Hematopoietic multipotent progenitor cell treated with erythropoietin and hydrocortisone succinate and interleukin-3 and kit ligand, for 8 days (in vitro differentiated cells): ENCODE measurements around the gene KLHL30.
"Not testable (repeated sequence)": the region's sequence is repeated elsewhere in the genome, so short reads cannot be mapped to it uniquely, and the experiment has no call there.

Source experiments
- DNase-seq: peaks from one replicate; pipeline ENCODE4 v3.0.0-alpha.2; 2015

The KLHL30 gene

GRCh38 chr2:238163481-238164198 lies 25.2 kb downstream of the KLHL30 start:
- DNase-seq: no peak

DNA sequence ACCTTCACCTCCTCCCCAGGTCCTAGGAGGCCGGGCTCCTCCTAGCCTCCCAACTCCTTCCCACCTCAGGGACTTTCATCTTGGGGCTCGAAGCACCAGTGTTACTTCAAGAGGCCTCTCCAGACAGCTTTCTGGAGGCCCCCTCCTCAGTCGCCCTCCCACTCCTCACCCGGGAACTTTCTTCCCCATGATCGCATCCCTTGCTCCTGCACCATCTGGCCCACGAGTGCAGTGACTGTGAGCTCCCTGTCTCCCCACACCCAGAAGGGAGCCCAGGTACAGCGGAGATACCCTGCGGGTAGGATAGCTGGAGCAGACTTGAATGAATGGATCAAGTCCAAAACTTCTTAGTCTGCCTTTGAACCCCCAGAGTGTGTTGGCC lies 26.4 kb downstream of the KLHL30 start:
- no peak for DNase-seq

- no peak for DNase-seq
Measured at GRCh38 chr2:238165288-238165921, 26.9 kb downstream of the KLHL30 start.

GRCh38 chr2:238166391-238167343 lies 28.2 kb downstream of the KLHL30 start:
- peak; percentile 39 for DNase-seq

DNA sequence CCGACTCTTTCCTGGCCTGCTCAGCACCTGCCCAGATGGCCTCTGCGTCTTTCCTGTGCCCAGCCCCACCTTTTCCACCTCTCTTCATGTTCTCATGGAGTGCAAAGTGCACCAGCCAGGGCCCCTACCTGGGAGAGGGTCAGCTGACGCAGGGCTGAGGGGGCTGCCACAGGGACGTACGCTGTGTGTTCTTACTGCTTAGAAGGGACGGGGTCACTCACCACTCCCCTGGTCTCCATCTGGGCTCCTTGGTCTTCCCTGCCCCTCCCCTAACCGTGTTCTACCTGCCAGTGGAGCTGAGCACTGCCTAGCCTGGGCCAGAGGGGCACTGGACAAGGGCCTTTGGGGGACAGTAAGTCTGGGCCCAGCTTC lies 28.9 kb downstream of the KLHL30 start:
- no peak for DNase-seq

- peak; percentile 81 for DNase-seq
Measured at GRCh38 chr2:238167761-238168160, 29.3 kb downstream of the KLHL30 start.

GRCh38 chr2:238168196-238169047 lies 30.0 kb downstream of the KLHL30 start:
- DNase-seq: peak; percentile 99

GRCh38 chr2:238169048-238169707 lies 30.7 kb downstream of the KLHL30 start:
- peak; percentile 92 for DNase-seq

GRCh38 chr2:238169708-238170251 lies 31.3 kb downstream of the KLHL30 start:
- DNase-seq: no peak

DNA sequence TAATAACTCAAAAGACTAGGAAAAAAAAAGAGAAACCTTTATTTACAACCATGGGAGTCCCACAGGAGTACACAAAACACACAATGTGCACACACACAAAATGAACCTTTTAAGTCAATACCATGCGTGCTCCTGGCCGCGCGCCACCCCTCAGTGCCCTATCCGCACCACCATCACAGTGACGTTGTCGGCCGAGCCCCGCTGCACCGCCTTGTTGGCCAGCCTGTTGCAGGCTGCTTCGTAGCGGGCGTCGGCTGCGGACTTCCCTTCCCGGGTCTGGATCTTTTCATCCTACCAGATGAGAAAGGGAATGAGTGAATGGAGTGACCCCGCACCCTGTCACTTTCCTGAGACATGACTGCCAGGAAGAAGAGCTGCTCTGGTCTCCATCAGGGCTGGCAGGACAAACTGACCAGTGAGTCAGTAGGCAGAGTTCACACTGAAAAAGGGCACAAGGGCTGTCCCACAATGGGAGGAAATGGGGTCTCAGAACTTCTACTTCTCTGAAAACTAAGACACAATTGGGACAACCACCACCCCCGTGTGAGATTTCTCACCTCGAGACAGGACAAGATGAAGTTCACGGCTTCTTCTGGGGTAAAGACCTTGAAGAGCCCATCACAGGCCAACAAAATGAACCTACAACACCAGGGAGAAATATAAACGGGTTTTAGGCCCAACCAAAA lies 32.1 kb downstream of the KLHL30 start:
- DNase-seq: peak; percentile 46

GRCh38 chr2:238171072-238171431 lies 32.6 kb downstream of the KLHL30 start:
- DNase-seq: not testable (repeated sequence)

GRCh38 chr2:238171575-238172187 lies 33.2 kb downstream of the KLHL30 start:
- no peak for DNase-seq

- DNase-seq: no peak
Measured at GRCh38 chr2:238172439-238172838, 34.0 kb downstream of the KLHL30 start.

- no peak for DNase-seq
Measured at GRCh38 chr2:238173692-238174091, 35.2 kb downstream of the KLHL30 start.

GRCh38 chr2:238174291-238174690 lies 35.8 kb downstream of the KLHL30 start:
- no peak for DNase-seq

- no peak for DNase-seq
Measured at GRCh38 chr2:238174701-238175100, 36.2 kb downstream of the KLHL30 start.

- DNase-seq: peak; percentile 81
Measured at GRCh38 chr2:238176613-238177012, 38.1 kb downstream of the KLHL30 start.

DNA sequence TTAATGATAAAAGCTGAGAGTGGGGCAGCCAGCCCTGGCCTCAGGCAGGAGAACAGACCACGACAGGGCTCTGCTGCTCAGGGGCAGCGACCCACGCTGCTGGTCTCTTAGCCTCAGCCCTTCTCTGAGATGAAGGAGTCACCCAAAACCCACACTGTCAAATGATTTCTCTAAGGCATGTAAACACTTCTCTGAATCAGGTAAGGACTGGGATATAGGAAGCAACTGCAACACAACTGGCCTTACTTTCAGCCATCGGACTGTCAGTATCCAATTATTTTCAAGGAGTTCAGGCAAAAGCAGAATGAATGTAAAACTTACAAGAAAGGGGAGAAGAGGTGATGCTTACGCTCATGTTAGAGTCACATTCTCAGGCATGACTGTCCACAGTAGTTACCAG lies 42.1 kb downstream of the KLHL30 start:
- DNase-seq: no peak

DNA sequence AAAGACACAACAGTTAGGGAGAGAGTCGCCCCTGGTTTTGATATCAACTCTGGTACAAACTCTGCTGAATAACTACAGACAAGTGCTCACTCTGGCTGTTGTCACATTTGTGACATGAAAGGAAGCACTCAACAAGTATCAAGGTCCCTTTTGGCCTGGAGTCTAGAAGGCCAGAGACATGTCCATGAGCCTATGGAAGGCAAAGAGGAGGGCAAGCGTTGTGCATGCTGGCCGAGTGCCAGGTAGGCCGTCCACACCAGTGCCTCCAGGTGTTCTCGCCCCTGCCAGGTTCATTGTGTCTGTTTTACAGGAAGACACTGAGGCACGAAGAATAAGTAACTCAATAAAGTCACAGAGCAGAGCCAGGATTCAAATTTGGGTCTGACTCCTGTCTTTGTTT lies 43.9 kb downstream of the KLHL30 start:
- no peak for DNase-seq

GRCh38 chr2:238183821-238184220 lies 45.4 kb downstream of the KLHL30 start:
- no peak for DNase-seq
